Measurements from ENCODE around the gene IL36A. TPM values are rescaled to one million over a fixed set of nuclear protein-coding genes. Genes with fewer than 3 reads are reported as not detected.

The IL36A gene
- total RNA-seq, 1 experiment from 2014 or later, result not detected

DNA sequence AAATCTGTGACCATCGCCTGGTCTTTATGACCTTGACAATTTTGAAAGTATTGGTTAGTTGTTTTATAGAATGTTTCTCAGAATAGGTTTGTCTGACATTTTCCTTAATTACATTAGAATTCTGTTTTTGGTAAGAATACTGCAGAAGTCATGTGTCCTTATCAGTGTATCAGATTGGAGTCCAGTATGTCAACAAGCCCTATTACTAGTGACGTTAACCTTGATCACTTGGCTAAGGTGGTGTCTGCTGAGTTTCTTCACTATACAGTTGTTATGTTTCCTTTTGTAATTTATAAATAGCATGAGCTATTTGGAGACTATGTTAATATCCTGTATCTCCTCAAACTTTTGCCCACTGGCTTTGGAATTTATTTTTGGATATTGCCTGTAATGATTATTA lies 38.2 kb upstream of the IL36A start:
- TF ChIP-seq, protein P1, sequence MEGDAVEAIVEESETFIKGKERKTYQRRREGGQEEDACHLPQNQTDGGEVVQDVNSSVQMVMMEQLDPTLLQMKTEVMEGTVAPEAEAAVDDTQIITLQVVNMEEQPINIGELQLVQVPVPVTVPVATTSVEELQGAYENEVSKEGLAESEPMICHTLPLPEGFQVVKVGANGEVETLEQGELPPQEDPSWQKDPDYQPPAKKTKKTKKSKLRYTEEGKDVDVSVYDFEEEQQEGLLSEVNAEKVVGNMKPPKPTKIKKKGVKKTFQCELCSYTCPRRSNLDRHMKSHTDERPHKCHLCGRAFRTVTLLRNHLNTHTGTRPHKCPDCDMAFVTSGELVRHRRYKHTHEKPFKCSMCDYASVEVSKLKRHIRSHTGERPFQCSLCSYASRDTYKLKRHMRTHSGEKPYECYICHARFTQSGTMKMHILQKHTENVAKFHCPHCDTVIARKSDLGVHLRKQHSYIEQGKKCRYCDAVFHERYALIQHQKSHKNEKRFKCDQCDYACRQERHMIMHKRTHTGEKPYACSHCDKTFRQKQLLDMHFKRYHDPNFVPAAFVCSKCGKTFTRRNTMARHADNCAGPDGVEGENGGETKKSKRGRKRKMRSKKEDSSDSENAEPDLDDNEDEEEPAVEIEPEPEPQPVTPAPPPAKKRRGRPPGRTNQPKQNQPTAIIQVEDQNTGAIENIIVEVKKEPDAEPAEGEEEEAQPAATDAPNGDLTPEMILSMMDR (conservative IDR thresholded peaks at IDR 0.05), result no peak
- Histone ChIP-seq H3K56ac (ENCODE audit: insufficient read length, low read depth, low read length) (no peak overlapping the region), H3K14ac (ENCODE audit: insufficient read depth, low read length) (no peak overlapping the region), H3K18ac (ENCODE audit: insufficient read length, low read depth, low read length) (no peak overlapping the region), H3K27me3 (ENCODE audit: insufficient read depth, low read length) (no peaks in the 10 kb centered on the region), H3K27ac (ENCODE audit: insufficient read length, low read depth, low read length) (no peak overlapping the region), H3T11ph (ENCODE audit: low read length) (no peak overlapping the region), H3K79me1 (ENCODE audit: insufficient read depth, low read depth, low read length, poor library complexity, severe bottlenecking) (no peaks in the 10 kb centered on the region), H2AFZ (ENCODE audit: low read length) (no peak overlapping the region), H3K23me2 (ENCODE audit: insufficient read length, low read depth, low read length, poor library complexity, severe bottlenecking) (no peaks in the 10 kb centered on the region), H3K4me1 (ENCODE audit: insufficient read depth, low read length) (no peaks in the 10 kb centered on the region), H3K4ac (ENCODE audit: low read depth, low read length) (no peak overlapping the region), H3K9me3 (ENCODE audit: control insufficient read depth, low read depth, low read length) (no peaks in the 10 kb centered on the region), H4K5ac (ENCODE audit: insufficient read length, low read depth, low read length) (no peak overlapping the region), H3K23ac (ENCODE audit: insufficient read length, low read depth, low read length) (no peak overlapping the region), H3K4me2 (ENCODE audit: insufficient read depth, insufficient read length, low read length) (no peak overlapping the region), H4K20me1 (ENCODE audit: control insufficient read depth, insufficient read depth, insufficient read length) (no peaks in the 10 kb centered on the region), H2BK5ac (ENCODE audit: insufficient read length, low read length) (no peak overlapping the region), H4K8ac (replicated peaks; ENCODE audit: insufficient read length, low read depth, low read length) (no peak overlapping the region), H2AK5ac (ENCODE audit: insufficient read length, low read length) (no peak overlapping the region), H2BK20ac (ENCODE audit: low read depth, low read length, poor library complexity, severe bottlenecking) (no peak overlapping the region), H4K91ac (ENCODE audit: insufficient read length, low read depth, low read length) (no peak overlapping the region), H3K9ac (ENCODE audit: extremely low read depth, insufficient read length, low read length) (no peak overlapping the region), H2BK12ac (ENCODE audit: insufficient read length, low read depth, low read length) (no peak overlapping the region), H2BK120ac (ENCODE audit: low read depth, low read length, poor library complexity, severe bottlenecking) (no peak overlapping the region), H2BK15ac (ENCODE audit: low read depth, low read length) (no peak overlapping the region), H3K79me2 (ENCODE audit: insufficient read depth, low read length) (no peaks in the 10 kb centered on the region)
- WGBS (ENCODE audit: extremely low coverage, insufficient read length, low lambda C conversion rate), result no CpG with 5 or more reads among the region's 2 CpGs
- H3K4me1 Mint-ChIP-seq, result no peaks in the 10 kb centered on the region
- no peak for DNase-seq
- peaks cover 13% of the 10 kb centered on the region for H3K27me3 Mint-ChIP-seq (ENCODE audit: low read depth)
- no peak overlapping the region for H3K4me3 Mint-ChIP-seq
- no peak overlapping the region for H3K27ac Mint-ChIP-seq
- H3K9me3 Mint-ChIP-seq, result peaks cover 0 to 20% of the 10 kb centered on the region in 2 experiments; a peak in 2 of 5 replicates
- no peaks in the 10 kb centered on the region for H3K36me3 Mint-ChIP-seq (ENCODE audit: insufficient read depth in 1 of 3, low read depth in 3 of 3)
